H1 (cell line): ENCODE data around the gene RASSF4. TPM values are rescaled to one million over a fixed set of nuclear protein-coding genes. Genes with fewer than 3 reads are reported as not detected.

ENCODE experiments used
- CTCF ChIA-PET: fragments of 300-600 bp; sonication (Branson Sonifier 250); formaldehyde crosslinking; loops from one replicate; lab custom pipeline; 2021; ENCODE audit not compliant: partially characterized antibody; lab: Charles Lee
- POLR2A ChIA-PET: fragments of 300-600 bp; sonication (Branson Sonifier 250); formaldehyde crosslinking; loops from one replicate; lab custom pipeline; 2021; ENCODE audit warnings: inconsistent platforms; ENCODE audit not compliant: partially characterized antibody; lab: Charles Lee
- DNase-seq, 2 experiments: peaks; one replicate each; pipeline versions ENCODE4 v3.0.0 to v3.0.0-alpha.2; 2010 to 2022; ENCODE audit warnings: low spot score in 2 of 2, low read depth in 1 of 2, mixed read lengths in 1 of 2
- FAIRE-seq: peaks from 2 replicates; lab custom pipeline; 2011; peaks lifted over from hg19 to GRCh38; lab: Jason Lieb, UNC
- H2AFZ ChIP-seq: 2 replicates; pipeline ENCODE4 v1.8.1; 2012; ENCODE audit warnings: low read length, inconsistent platforms
- H2AK5ac ChIP-seq: 2 replicates; pipeline ENCODE4 v1.6.1; 2013; ENCODE audit warnings: low read depth, low read length
- H2BK120ac ChIP-seq: replicated peaks from 2 replicates; pipeline ENCODE3; 2013; ENCODE audit warnings: low read depth, low read length, inconsistent platforms
- H2BK12ac ChIP-seq: 2 replicates; pipeline ENCODE4 v1.6.1; 2013; ENCODE audit warnings: low read depth, low read length
- H2BK15ac ChIP-seq: 2 replicates; pipeline ENCODE4 v1.6.1; 2013; ENCODE audit warnings: low read length
- H2BK20ac ChIP-seq: 2 replicates; pipeline ENCODE4 v1.6.1; 2013; ENCODE audit warnings: low read length
- H2BK5ac ChIP-seq: 2 replicates; pipeline ENCODE4 v1.6.1; 2013; ENCODE audit warnings: low read depth, low read length
- H3K14ac ChIP-seq: 2 replicates; pipeline ENCODE4 v1.6.1; 2013; ENCODE audit warnings: inconsistent platforms; ENCODE audit not compliant: insufficient read length
- H3K18ac ChIP-seq: 2 replicates; pipeline ENCODE4 v1.6.1; 2013; ENCODE audit warnings: low read length; ENCODE audit errors: extremely low read depth
- H3K23ac ChIP-seq: 2 replicates; pipeline ENCODE4 v1.6.1; 2013; ENCODE audit warnings: inconsistent platforms; ENCODE audit not compliant: insufficient read length
- H3K23me2 ChIP-seq: 2 replicates; pipeline ENCODE4 v1.6.1; 2013; ENCODE audit warnings: low read depth, low read length
- H3K27ac ChIP-seq: 2 replicates; pipeline ENCODE4 v1.6.1; 2011; ENCODE audit warnings: low read depth, low read length, inconsistent platforms
- H3K27me3 ChIP-seq, 4 experiments: replicated peaks in 1 of 4; 1 replicate in 1 of 4; 2 replicates in 3 of 4; pipeline versions ENCODE4 v1.6.1 to v1.8.1; 2011 to 2013; ENCODE audit warnings: low read length in 3 of 4, mild to moderate bottlenecking in 3 of 4, inconsistent platforms in 2 of 4, mixed read lengths in 2 of 4, moderate library complexity in 1 of 4; ENCODE audit not compliant: control insufficient read depth in 3 of 4, insufficient read depth in 3 of 4; ENCODE audit errors: extremely low read depth in 1 of 4
- H3K36me3 ChIP-seq, 4 experiments: 2 replicates each; pipeline versions ENCODE4 v1.6.1 to v1.8.1; 2011 to 2013; ENCODE audit warnings: mild to moderate bottlenecking in 4 of 4, low read length in 3 of 4, moderate library complexity in 2 of 4, control low read depth in 1 of 4, inconsistent platforms in 1 of 4; ENCODE audit not compliant: insufficient read depth in 4 of 4, control insufficient read depth in 2 of 4
- H3K4ac ChIP-seq: replicated peaks from 2 replicates; pipeline ENCODE3; 2013; ENCODE audit warnings: low read length, low read depth, mixed read lengths, inconsistent platforms; ENCODE audit not compliant: insufficient read length
- H3K4me1 ChIP-seq, 4 experiments: replicated peaks in 1 of 4; 1 replicate in 1 of 4; 2 replicates in 3 of 4; pipeline versions ENCODE4 v1.6.1 to v1.8.1; 2011 to 2013; ENCODE audit warnings: low read length in 3 of 4, inconsistent platforms in 2 of 4, mixed read lengths in 1 of 4; ENCODE audit not compliant: insufficient read depth in 4 of 4, control insufficient read depth in 3 of 4
- H3K4me2 ChIP-seq, 2 experiments: 2 replicates each; pipeline versions ENCODE4 v1.6.1 to v1.8.1; 2011 to 2013; ENCODE audit warnings: low read depth in 2 of 2, low read length in 2 of 2, control low read depth in 1 of 2, inconsistent platforms in 1 of 2, mild to moderate bottlenecking in 1 of 2; ENCODE audit not compliant: insufficient read depth in 1 of 2
- H3K4me3 ChIP-seq, 4 experiments: fragments of 200-600, 300-600 bp in 1 of 4; sonication (generic), shearing (Covaris generic), sonication (Bioruptor Twin) in 1 of 4; 2 replicates each; pipeline versions ENCODE4 v1.5.1 to v1.8.1; 2011 to 2016; ENCODE audit warnings: low read length in 4 of 4, low read depth in 3 of 4, control low read depth in 2 of 4, inconsistent platforms in 2 of 4, mild to moderate bottlenecking in 2 of 4, mixed read lengths in 1 of 4, moderate library complexity in 1 of 4; ENCODE audit not compliant: insufficient read depth in 2 of 4; ENCODE audit errors: extremely low read depth in 1 of 4
- H3K56ac ChIP-seq: replicated peaks from 2 replicates; pipeline ENCODE3; 2013; ENCODE audit warnings: low read depth, mild to moderate bottlenecking, mixed read lengths, low read length, inconsistent platforms; ENCODE audit not compliant: insufficient read length
- H3K79me1 ChIP-seq: 2 replicates; pipeline ENCODE4 v1.6.1; 2013; ENCODE audit warnings: low read depth, low read length, control low read depth
- H3K79me2 ChIP-seq, 2 experiments: 2 replicates each; pipeline versions ENCODE4 v1.6.1 to v1.8.1; 2012 to 2013; ENCODE audit warnings: low read length in 2 of 2, mild to moderate bottlenecking in 2 of 2, inconsistent platforms in 1 of 2; ENCODE audit not compliant: insufficient read depth in 2 of 2, control insufficient read depth in 1 of 2
- H3K9ac ChIP-seq, 4 experiments: replicated peaks in 1 of 4; 1 replicate in 1 of 4; 2 replicates in 3 of 4; pipeline versions ENCODE4 v1.6.1 to v1.8.1; 2011 to 2013; ENCODE audit warnings: low read depth in 3 of 4, low read length in 3 of 4, control low read depth in 2 of 4, mild to moderate bottlenecking in 2 of 4, moderate library complexity in 2 of 4, inconsistent platforms in 1 of 4; ENCODE audit errors: extremely low read depth in 1 of 4
- H3K9me3 ChIP-seq, 2 experiments: 2 replicates each; pipeline versions ENCODE4 v1.6.1 to v1.8.1; 2012 to 2013; ENCODE audit warnings: mild to moderate bottlenecking in 2 of 2, moderate library complexity in 2 of 2, control low read depth in 1 of 2, inconsistent platforms in 1 of 2, low read depth in 1 of 2, low read length in 1 of 2, mixed read lengths in 1 of 2; ENCODE audit not compliant: insufficient read depth in 2 of 2
- H4K20me1 ChIP-seq, 2 experiments: replicated peaks in 1 of 2; 2 replicates each; pipeline versions ENCODE3 to v1.8.1; 2011 to 2013; ENCODE audit warnings: inconsistent platforms in 2 of 2, low read length in 2 of 2, mild to moderate bottlenecking in 1 of 2; ENCODE audit not compliant: insufficient read depth in 2 of 2, control insufficient read depth in 1 of 2
- H4K5ac ChIP-seq: 2 replicates; pipeline ENCODE4 v1.6.1; 2013; ENCODE audit warnings: low read length, low read depth, mixed read lengths, inconsistent platforms; ENCODE audit not compliant: insufficient read length
- H4K8ac ChIP-seq: 2 replicates; pipeline ENCODE4 v1.8.0; 2013; ENCODE audit warnings: mild to moderate bottlenecking, moderate library complexity, low read length, inconsistent platforms; ENCODE audit not compliant: insufficient read depth; ENCODE audit errors: extremely low read depth
- H4K91ac ChIP-seq: replicated peaks from 2 replicates; pipeline ENCODE3; 2013; ENCODE audit warnings: low read length, mixed read lengths, inconsistent platforms; ENCODE audit not compliant: insufficient read length
- SUZ12 ChIP-seq: fragments of 200-600 bp; sonication (generic); IDR thresholded peaks from 2 replicates; pipeline ENCODE4 v1.6.1; 2012; ENCODE audit warnings: mild to moderate bottlenecking, inconsistent platforms, low read length, moderate library complexity, mixed read lengths
- WGBS, 2 experiments: shearing (Covaris generic) in 1 of 2; methylation state at CpG; one replicate each; pipeline versions ENCODE4 v1.1.6 to v1.1.7; 2013 to 2015; ENCODE audit warnings: low lambda C conversion rate in 2 of 2, mixed read lengths in 2 of 2, inconsistent platforms in 1 of 2, low coverage in 1 of 2, missing lambda C conversion rate in 1 of 2; ENCODE audit not compliant: insufficient replicate concordance in 2 of 2, insufficient coverage in 1 of 2, insufficient read length in 1 of 2; ENCODE audit errors: extremely low coverage in 1 of 2, missing lambda C conversion rate in 1 of 2; 5-methylcytosine and 5-hydroxymethylcytosine counted together
- polyA plus RNA-seq, 7 experiments: library from polyadenylated mRNA; depleted of rRNA in 3 of 7; stranded (reverse) in 5 of 7; unstranded in 2 of 7; fragments of >200 nt in 5 of 7; fragments of 200-250 nt in 2 of 7; gene quantifications; 1 replicate in 5 of 7; 2 replicates in 1 of 7; 4 replicates in 1 of 7; pipeline versions ENCODE4 v1.2.1 to v1.2.3, GENCODE V29; 2011 to 2013; ENCODE audit warnings: missing spikeins in 2 of 7, mixed read lengths in 2 of 7
- total RNA-seq: library from RNA; stranded (reverse); fragmentation: NEBNext Ultra II Directional; extraction: Animal tissue kit (Norgen Biotek cat#: 25700); gene quantifications from 2 replicates; pipeline ENCODE4 v1.2.1, GENCODE V29; 2021

The RASSF4 gene
- total and polyA plus RNA-seq, 2 of the 8 experiments (the other 6 are each of a cell fraction or from before 2014, with no cell fraction given): 14.3 to 14.5 TPM

- H3K79me2 ChIP-seq: no peaks in the 10 kb centered on the region
- H4K91ac ChIP-seq: no peak overlapping the region
- peaks cover 0 to 3% (median 0%) of the 10 kb centered on the region in 4 experiments; a peak in 1 of 8 replicates for H3K36me3 ChIP-seq
- POLR2A ChIA-PET: interaction anchor here (1.3 to 1.7 kb wide), 3 partner anchors 9 to 19 kb away, joined by 3 to 4 read pairs (median 4); no protein-coding TSS in a partner anchor
- no peak for TF ChIP-seq SUZ12
- TF ChIP-seq, all 59 proteins: peak for 0
- 0 out of 2 replicates have a peak overlapping the region, but pooled peaks have one; percentile 35 for H2BK12ac ChIP-seq
- H3K23me2 ChIP-seq: no peaks in the 10 kb centered on the region
- CTCF ChIA-PET: interaction anchor here (0.6 to 8.7 kb wide), 11 partner anchors 10 to 1546 kb away, joined by 3 to 84 read pairs (median 4); partner anchors contain the start of genes DEPP1 and RASSF4
- 93% methylated on average over 9 of the region's 9 CpGs; no CpG with 5 or more reads in 1 of the 2 experiments for WGBS, 2 experiments
- H4K8ac ChIP-seq: no peak overlapping the region
- no peaks in the 10 kb centered on the region; the same call in 1 of the 2 replicates for H3K79me1 ChIP-seq
- H2AFZ ChIP-seq: no peak overlapping the region
- no peak overlapping the region for H3K14ac ChIP-seq
- no peak overlapping the region for H2BK120ac ChIP-seq
- H3K4me2 ChIP-seq: no peak overlapping the region
- DNase-seq (peak in 1 of 2 experiments; percentile 41), FAIRE-seq (no peak)
- H4K5ac ChIP-seq: no peak overlapping the region
- 0 out of 2 replicates have a peak overlapping the region, but pooled peaks have one; percentile 6 for H2BK15ac ChIP-seq
- H2BK20ac ChIP-seq: 0 out of 2 replicates have a peak overlapping the region, but pooled peaks have one; percentile 8
- no peak overlapping the region for H2BK5ac ChIP-seq
- no peak overlapping the region for H2AK5ac ChIP-seq
- no peak overlapping the region for H3K27ac ChIP-seq
- H4K20me1 ChIP-seq: no peaks in the 10 kb centered on the region
- no peak overlapping the region for H3K4me3 ChIP-seq
- no peak overlapping the region for H3K56ac ChIP-seq
- H3K9me3 ChIP-seq: no peaks in the 10 kb centered on the region
- no peak overlapping the region for H3K4ac ChIP-seq
- no peak overlapping the region for H3K23ac ChIP-seq
- H3K9ac ChIP-seq: no peak overlapping the region
- peaks cover 3 to 26% (median 14%) of the 10 kb centered on the region in 4 experiments; a peak in 6 of 7 replicates for H3K4me1 ChIP-seq
- H3K27me3 ChIP-seq: peaks cover 0 to 2% (median under 1%) of the 10 kb centered on the region in 4 experiments; a peak in 6 of 7 replicates
- H3K18ac ChIP-seq: no peak overlapping the region
Measured at GRCh38 chr10:44994752-44995530, 35.3 kb downstream of the RASSF4 start.
